Smooth muscle cell (in vitro differentiated cells): ENCODE results near the gene FERD3L. TPM values are rescaled to one million over a fixed set of nuclear protein-coding genes. Genes with fewer than 3 reads are reported as not detected.

Source experiments
- DNase-seq: peaks from one replicate; lab custom pipeline; 2025; ENCODE audit not compliant: unreplicated experiment; lab: John Stamatoyannopoulos, UW
- H2AFZ ChIP-seq: fragments of 200-600 bp; sonication (generic); 2 replicates; pipeline ENCODE4 v1.6.0; 2016; ENCODE audit warnings: antibody characterized with exemption, low read depth, mild to moderate bottlenecking
- H3F3A ChIP-seq: fragments of 200-600 bp; sonication (generic); 2 replicates; pipeline ENCODE4 v1.6.0; 2017; ENCODE audit warnings: antibody characterized with exemption, low read depth
- H3K27ac ChIP-seq: fragments of 200-600 bp; sonication (generic); 2 replicates; pipeline ENCODE4 v1.5.1; 2016; ENCODE audit warnings: low read depth, mild to moderate bottlenecking
- H3K27me3 ChIP-seq: fragments of 200-600 bp; sonication (generic); 2 replicates; pipeline ENCODE4 v1.6.1; 2016; ENCODE audit warnings: low read depth, mild to moderate bottlenecking
- H3K36me3 ChIP-seq: fragments of 200-600 bp; sonication (generic); 2 replicates; pipeline ENCODE4 v1.5.1; 2016; ENCODE audit warnings: low read depth
- H3K4me1 ChIP-seq: fragments of 200-600 bp; sonication (generic); 2 replicates; pipeline ENCODE4 v1.5.1; 2016; ENCODE audit warnings: low read depth
- H3K4me2 ChIP-seq: fragments of 200-600 bp; sonication (generic); 2 replicates; pipeline ENCODE4 v1.6.0; 2016; ENCODE audit warnings: mild to moderate bottlenecking
- H3K4me3 ChIP-seq: fragments of 200-600 bp; sonication (generic); 2 replicates; pipeline ENCODE4 v1.5.1; 2016; ENCODE audit warnings: mild to moderate bottlenecking
- H3K79me2 ChIP-seq: fragments of 200-600 bp; sonication (generic); 2 replicates; pipeline ENCODE4 v1.6.0; 2016; ENCODE audit warnings: low read depth, mild to moderate bottlenecking
- H3K9ac ChIP-seq: fragments of 200-600 bp; sonication (generic); 2 replicates; pipeline ENCODE4 v1.6.0; 2016; ENCODE audit warnings: low read depth
- H3K9me3 ChIP-seq: fragments of 200-600 bp; sonication (generic); replicated peaks from 2 replicates; pipeline ENCODE4 v1.5.1; 2016; ENCODE audit warnings: low read depth
- H4K20me1 ChIP-seq: fragments of 200-600 bp; sonication (generic); 2 replicates; pipeline ENCODE4 v1.6.0; 2016; ENCODE audit warnings: low read depth
- WGBS: methylation state at CpG from one replicate; pipeline ENCODE4 v1.1.7; 2016; ENCODE audit warnings: low lambda C conversion rate; 5-methylcytosine and 5-hydroxymethylcytosine counted together
- polyA plus RNA-seq: library from polyadenylated mRNA; unstranded; fragments of >200 nt; fragmentation: Nextera tagmentation; extraction: Ambion mirVana; gene quantifications from 2 replicates; pipeline ENCODE4 v1.2.1, GENCODE V29; 2016
- total RNA-seq: library from RNA; depleted of rRNA; stranded (reverse); fragments of >200 nt; gene quantifications from 2 replicates; pipeline ENCODE4 v1.2.3, GENCODE V29; 2014
- TF ChIP-seq, protein P1 (sequence below): fragments of 200-600 bp; sonication (generic); IDR thresholded peaks from 2 replicates; pipeline ENCODE4 v1.5.1; 2017; ENCODE audit warnings: borderline replicate concordance, mild to moderate bottlenecking, antibody characterized with exemption; ENCODE audit not compliant: insufficient read depth, poor library complexity, severe bottlenecking

FERD3L gene
- total and polyA plus RNA-seq, 2 experiments from 2014 or later = not detected

DNA sequence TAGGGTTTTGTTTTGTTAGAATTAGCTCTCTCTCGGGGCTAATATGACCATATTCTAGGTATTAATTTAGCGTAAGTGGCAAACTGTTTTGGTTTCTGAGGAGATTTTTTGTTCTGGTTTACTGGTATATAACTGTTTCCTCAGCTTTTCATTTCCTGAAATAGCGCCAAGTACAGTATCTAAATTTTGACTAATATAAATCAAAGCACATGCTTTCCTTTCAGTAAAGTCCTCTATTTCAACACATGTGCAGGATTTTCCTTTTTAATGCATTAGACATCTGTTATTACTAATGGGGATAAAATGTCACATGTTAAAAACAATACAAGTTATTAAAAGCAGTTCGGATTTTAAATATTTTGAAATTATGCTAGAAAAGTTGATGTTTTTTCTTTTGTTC, 11.3 kb downstream of the FERD3L start:
- WGBS = 75% methylated on average over 4 of the region's 4 CpGs
- DNase-seq = no peak
- H3K27me3 ChIP-seq = no peaks in the 10 kb centered on the region
- H3K9ac ChIP-seq = no peak overlapping the region
- H3K36me3 ChIP-seq = no peaks in the 10 kb centered on the region
- no peaks in the 10 kb centered on the region for H3K4me1 ChIP-seq
- no peaks in the 10 kb centered on the region for H3K79me2 ChIP-seq
- no peaks in the 10 kb centered on the region for H4K20me1 ChIP-seq
- H3K9me3 ChIP-seq = no peaks in the 10 kb centered on the region
- no peak overlapping the region for H2AFZ ChIP-seq
- H3K4me3 ChIP-seq = no peak overlapping the region
- no peaks in the 10 kb centered on the region for H3F3A ChIP-seq
- H3K4me2 ChIP-seq = no peak overlapping the region
- TF ChIP-seq, protein P1, sequence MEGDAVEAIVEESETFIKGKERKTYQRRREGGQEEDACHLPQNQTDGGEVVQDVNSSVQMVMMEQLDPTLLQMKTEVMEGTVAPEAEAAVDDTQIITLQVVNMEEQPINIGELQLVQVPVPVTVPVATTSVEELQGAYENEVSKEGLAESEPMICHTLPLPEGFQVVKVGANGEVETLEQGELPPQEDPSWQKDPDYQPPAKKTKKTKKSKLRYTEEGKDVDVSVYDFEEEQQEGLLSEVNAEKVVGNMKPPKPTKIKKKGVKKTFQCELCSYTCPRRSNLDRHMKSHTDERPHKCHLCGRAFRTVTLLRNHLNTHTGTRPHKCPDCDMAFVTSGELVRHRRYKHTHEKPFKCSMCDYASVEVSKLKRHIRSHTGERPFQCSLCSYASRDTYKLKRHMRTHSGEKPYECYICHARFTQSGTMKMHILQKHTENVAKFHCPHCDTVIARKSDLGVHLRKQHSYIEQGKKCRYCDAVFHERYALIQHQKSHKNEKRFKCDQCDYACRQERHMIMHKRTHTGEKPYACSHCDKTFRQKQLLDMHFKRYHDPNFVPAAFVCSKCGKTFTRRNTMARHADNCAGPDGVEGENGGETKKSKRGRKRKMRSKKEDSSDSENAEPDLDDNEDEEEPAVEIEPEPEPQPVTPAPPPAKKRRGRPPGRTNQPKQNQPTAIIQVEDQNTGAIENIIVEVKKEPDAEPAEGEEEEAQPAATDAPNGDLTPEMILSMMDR = no peak
- no peak overlapping the region for H3K27ac ChIP-seq

GRCh38 chr7:19133390-19133789, 11.8 kb downstream of the FERD3L start:
- no peaks in the 10 kb centered on the region for H4K20me1 ChIP-seq
- no peak overlapping the region for H3K4me2 ChIP-seq
- no peaks in the 10 kb centered on the region for H3K36me3 ChIP-seq
- no peaks in the 10 kb centered on the region for H3K27me3 ChIP-seq
- no peak overlapping the region for H3K27ac ChIP-seq
- 85% methylated on average over 4 of the region's 4 CpGs for WGBS
- H3K4me1 ChIP-seq = no peaks in the 10 kb centered on the region
- no peak overlapping the region for H2AFZ ChIP-seq
- no peaks in the 10 kb centered on the region for H3K79me2 ChIP-seq
- H3K9me3 ChIP-seq = no peaks in the 10 kb centered on the region
- no peaks in the 10 kb centered on the region for H3F3A ChIP-seq
- no peak for DNase-seq
- TF ChIP-seq, protein P1 = no peak
- no peak overlapping the region for H3K4me3 ChIP-seq
- no peak overlapping the region for H3K9ac ChIP-seq

- Histone ChIP-seq H3K4me1 (no peaks in the 10 kb centered on the region), H3K4me2 (no peak overlapping the region), H3K27me3 (no peaks in the 10 kb centered on the region), H4K20me1 (no peaks in the 10 kb centered on the region), H3K36me3 (no peaks in the 10 kb centered on the region), H3K4me3 (no peak overlapping the region), H3K27ac (no peak overlapping the region), H2AFZ (no peak overlapping the region), H3F3A (no peaks in the 10 kb centered on the region), H3K9ac (no peak overlapping the region), H3K79me2 (no peaks in the 10 kb centered on the region), H3K9me3 (no peaks in the 10 kb centered on the region)
- WGBS = 67% methylated on average over 1 of the region's 1 CpG
- TF ChIP-seq, protein P1 = no peak
- no peak for DNase-seq
Measured at GRCh38 chr7:19128856-19129255, 16.4 kb downstream of the FERD3L start.

DNA sequence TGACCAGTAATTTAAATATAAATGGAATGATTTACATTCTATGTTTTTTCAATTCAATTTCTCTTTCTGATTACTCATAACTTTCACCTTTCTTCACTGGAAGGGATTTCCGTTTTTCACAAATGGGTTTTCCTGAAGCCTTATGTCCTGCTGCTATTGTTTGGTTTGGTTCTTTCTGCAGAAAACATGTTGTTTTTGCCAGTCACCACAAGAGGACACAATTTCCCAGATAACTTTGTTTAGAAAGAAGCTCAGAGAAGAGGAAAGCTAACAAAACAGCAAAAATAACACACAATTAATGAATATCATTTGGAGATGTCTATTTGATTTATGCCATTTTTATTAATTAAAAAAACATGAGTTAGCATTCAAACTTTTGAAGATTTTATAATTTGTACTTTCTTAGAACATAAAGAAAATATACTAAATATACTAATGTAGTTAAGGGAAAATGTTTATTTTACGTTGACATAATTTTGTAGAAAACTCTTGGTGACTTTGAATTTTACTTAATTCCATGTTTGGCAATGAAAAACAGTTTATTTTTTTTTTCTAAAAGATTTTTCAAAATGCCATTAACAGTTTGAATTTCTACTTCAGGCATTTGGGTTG, 23.1 kb downstream of the FERD3L start:
- H3K4me2 ChIP-seq = peak overlapping the region; percentile 90
- peaks cover 9% of the 10 kb centered on the region for H3F3A ChIP-seq
- H4K20me1 ChIP-seq = no peaks in the 10 kb centered on the region
- no peaks in the 10 kb centered on the region for H3K36me3 ChIP-seq
- H3K79me2 ChIP-seq = peaks cover 24% of the 10 kb centered on the region
- H3K4me3 ChIP-seq = no peak overlapping the region
- no peak overlapping the region for H3K27ac ChIP-seq
- H2AFZ ChIP-seq = no peak overlapping the region
- peaks cover 8% of the 10 kb centered on the region for H3K4me1 ChIP-seq
- 45% methylated on average over 2 of the region's 2 CpGs for WGBS
- no peaks in the 10 kb centered on the region for H3K9me3 ChIP-seq
- H3K9ac ChIP-seq = no peak overlapping the region
- H3K27me3 ChIP-seq = no peaks in the 10 kb centered on the region
- no peak for DNase-seq
- TF ChIP-seq, protein P1 = peak; percentile 78
